HG03565 (cell line): ENCODE measurements around the gene SAMD5.

Experiments
- ATAC-seq: cut with Tn5 transposase; IDR thresholded peaks from one replicate; pipeline ENCODE4 v1.9.1; 2021; ENCODE audit warnings: mild to moderate bottlenecking, moderate library complexity; ENCODE audit not compliant: unreplicated experiment

The SAMD5 gene

DNA sequence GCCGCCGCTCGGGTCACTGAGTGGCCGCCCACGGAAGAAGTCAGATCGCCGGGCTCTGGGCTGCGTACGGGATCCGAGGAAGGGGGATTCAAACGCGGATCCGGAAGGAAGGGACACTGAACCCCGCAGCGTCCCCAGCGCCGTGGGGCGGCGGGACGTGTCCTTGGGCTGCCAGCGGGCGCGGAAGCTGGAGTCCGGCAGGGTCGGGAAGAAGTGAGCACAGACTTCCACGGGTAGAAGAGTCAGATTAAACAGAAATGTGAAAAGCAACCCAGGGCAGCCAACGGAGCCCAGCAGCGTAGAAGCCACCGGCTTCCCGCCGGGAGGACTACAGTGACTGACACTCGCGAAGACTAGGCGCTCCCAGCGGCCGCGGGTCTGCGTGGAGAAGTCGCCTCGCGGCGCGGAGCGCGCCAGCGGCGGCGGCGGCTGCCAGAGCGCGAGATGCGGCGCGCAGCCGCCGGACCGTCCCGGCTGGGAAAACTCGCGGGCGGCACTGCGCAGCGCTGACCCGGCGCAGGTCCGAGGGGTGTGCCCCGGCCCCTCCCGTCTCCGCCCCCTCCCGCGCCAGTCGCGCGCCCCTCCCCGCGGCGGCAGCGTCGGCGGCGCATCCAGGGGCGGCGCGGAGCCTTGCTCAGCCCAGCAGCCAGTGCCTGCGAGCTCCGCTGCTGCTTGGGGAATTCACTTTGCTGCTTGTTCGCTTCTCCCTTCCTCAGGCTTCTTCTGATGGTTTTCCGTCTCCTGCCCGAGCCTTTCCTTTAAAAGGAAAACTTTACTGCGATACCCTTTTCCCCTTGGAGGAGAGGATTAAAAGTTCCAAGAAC lies at the start of gene SAMD5:
TSS of gene SAMD5 (plus strand) at position 649 of the 824 bp plus-strand sequence. CDS start 239 bp downstream, outside the sequence.
- ATAC-seq, result no peak

DNA sequence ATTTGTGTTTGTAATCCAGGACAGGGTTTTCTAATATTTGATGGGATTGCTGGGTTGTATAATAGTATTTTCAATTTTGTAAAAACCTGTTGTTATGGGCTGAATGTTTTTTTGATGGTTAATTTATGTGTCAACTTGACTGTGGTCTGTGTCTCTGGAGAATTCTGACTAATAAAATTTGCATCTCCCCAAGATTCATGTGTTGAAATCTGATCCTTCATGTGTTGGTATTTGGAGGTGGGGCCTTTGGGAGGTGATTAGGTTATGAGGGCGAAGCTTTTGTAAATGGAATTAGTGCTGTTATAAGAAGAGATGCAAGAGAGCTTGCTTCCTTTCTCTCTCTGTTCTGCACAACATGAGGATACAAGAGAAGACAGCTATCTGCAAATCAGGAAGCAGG lies 48.7 kb upstream of the SAMD5 start:
- no peak for ATAC-seq

DNA sequence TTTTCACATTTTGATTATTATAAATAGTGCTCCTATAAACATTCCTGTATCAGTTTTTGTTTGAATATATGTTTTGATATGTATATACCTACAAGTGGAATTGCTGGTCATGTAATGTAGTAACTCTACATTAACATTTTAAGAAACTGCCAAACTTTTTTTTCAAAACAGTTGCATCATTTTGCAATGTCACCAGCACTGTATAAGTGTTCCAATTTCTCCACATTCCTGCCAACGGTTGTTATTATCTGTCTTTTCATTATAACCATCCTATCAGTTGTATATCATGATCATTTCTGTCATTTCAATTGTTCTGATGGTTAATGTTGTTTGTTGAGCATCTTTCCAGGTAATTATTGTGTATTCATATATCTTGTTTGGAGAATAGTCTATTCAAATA lies 44.8 kb upstream of the SAMD5 start:
- ATAC-seq, result no peak

DNA sequence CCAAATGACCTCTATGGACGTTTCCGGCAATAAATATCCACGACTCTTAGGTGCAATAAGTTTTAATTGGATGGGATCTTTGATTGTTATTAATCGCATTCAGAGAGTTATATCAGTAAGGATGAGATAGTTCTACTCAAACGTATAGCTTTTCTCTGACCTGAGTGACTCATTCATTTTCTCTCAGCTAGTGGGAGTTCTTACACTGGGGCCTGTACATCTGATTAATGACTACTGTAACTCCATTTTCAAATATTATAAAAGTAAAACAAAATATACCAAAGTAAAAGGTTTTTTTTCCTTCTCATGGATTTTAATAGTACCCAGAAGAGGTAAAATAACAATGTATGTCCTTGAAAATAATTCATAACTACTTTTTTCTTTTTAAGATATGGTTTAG lies 41.1 kb upstream of the SAMD5 start:
- no peak for ATAC-seq

GRCh38 chr6:147467886-147468285 lies 40.6 kb upstream of the SAMD5 start:
- no peak for ATAC-seq

DNA sequence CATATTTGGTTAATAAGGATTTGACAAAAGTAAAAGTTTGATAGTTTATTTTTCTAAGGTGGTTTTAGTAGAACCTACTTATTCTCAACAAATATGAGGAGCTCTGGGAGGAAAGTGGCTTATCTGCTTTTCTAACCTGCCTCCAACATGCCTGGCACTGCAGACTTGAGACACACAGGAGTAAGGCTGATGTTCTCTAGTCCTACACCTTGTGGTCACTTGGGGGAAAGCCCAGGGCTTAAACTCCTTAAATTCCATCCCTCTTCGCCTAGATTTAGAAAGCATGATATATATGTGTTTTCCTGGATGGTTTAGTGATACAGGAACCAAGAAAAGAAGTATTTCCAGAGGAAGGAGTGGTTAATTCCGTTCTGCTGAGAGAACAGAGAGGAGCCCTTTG lies 39.9 kb upstream of the SAMD5 start:
- ATAC-seq, result no peak

DNA sequence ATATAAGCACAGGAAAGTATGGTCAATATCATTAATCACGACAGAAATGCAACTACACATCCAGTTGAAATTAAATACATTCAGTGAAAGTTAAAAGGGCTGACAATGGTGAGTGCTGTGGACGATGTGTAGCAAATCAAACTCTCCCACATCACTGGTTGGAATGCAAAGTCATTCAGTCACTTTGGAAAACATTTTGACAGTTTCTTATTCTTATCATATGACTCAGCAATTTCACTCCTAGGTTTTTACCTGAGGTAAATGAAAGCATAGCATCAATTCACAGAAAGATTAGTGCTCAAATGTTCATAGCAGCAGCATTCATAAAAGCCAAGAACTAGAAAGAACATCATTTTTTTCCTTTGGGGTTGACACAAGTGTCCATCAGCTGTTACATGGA lies 28.6 kb upstream of the SAMD5 start:
- ATAC-seq, result no peak

GRCh38 chr6:147486683-147487082 lies 21.8 kb upstream of the SAMD5 start:
- no peak for ATAC-seq

- ATAC-seq, result no peak
These were observed 11.0 kb upstream of the SAMD5 start for GRCh38 chr6:147497472-147497871.

GRCh38 chr6:147503587-147503986 lies 4.9 kb upstream of the SAMD5 start:
- no peak for ATAC-seq

GRCh38 chr6:147504848-147505247 lies 3.6 kb upstream of the SAMD5 start:
- no peak for ATAC-seq

- peak; percentile 41 for ATAC-seq
These were observed 1.8 kb upstream of the SAMD5 start for GRCh38 chr6:147506704-147507114.

GRCh38 chr6:147507162-147508041 lies 1.1 kb upstream of the SAMD5 start:
- ATAC-seq, result no peak

DNA sequence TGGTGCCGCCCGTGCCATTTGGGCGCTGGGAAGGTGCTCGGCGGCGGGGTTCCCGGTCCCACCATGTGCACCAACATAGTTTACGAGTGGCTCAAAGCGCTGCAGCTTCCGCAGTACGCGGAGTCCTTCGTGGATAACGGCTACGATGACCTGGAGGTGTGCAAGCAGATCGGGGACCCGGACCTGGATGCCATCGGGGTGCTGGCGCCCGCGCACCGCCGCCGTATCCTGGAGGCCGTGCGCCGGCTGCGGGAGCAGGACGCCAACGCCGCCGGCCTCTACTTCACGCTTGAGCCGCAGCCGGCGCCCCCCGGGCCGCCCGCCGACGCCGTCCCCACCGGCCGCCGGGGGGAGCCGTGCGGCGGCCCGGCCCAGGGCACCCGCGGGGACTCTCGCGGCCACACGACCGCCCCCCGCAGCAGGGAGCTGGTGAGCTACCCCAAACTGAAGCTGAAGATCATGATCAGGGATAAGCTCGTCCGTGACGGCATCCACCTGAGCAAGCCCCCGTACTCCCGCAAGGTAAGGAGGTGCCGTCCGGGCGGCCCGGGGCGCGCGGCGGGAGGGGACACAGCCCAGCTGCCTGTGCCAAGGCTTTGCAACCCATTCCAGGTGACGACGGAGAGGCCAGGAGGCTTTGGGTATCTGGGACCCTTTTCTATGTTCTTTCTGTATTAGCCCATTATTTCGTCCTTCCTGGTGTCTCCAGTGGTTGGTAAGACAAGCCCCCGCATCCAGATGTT lies 547 bp downstream of the SAMD5 start:
- no peak for ATAC-seq

GRCh38 chr6:147509891-147510290 lies 1.4 kb downstream of the SAMD5 start:
- ATAC-seq, result no peak

DNA sequence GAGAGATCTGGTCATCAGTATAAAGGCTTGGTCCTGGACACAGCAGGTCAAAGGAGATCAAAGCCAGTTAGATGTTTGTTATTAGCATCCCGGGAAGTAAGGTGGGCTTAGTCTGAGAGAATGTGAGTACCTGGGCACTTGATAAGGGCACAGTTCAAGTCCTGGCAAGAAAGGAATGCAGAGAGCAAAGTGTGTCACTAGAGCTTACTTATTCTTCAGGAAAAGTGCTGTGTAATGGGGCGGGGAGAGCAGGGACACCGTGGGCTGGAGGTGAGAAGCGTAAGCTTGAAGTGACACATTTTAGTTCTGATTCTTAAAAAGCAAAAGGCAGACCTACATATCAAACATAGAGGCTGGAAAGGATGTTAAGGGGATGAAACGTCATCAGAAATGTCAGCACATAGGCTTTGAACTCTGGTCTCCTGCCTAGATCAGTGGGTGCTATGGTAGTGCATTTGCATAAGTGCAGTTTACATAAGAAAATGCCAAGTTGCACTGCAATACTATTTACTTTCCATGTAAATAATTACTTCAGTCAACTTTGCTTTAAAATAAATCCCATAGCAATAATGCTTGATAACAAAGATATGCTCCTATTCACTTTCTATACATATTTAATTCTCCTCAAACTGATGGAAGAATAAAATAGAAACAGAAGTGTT lies 2.6 kb downstream of the SAMD5 start:
- ATAC-seq, result no peak

- no peak for ATAC-seq
These were observed 6.3 kb downstream of the SAMD5 start for GRCh38 chr6:147514831-147515230.

DNA sequence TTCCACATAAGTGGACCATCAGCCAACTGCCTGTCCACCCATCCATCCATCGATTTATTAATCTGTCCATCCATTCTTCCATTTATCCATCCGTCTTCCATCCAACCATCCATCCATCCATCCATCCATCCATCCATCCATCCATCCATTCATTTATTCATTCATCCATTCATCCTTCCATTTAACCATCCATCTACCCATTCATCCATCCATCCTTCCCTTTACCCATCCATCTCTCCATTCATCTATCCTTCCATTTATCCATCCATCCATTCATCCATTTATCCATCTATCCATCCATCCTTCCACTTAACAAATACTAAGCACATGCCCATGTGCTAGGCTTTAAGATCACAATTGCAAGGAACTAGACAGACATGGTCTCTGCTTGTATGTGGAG lies 6.8 kb downstream of the SAMD5 start:
- no peak for ATAC-seq

DNA sequence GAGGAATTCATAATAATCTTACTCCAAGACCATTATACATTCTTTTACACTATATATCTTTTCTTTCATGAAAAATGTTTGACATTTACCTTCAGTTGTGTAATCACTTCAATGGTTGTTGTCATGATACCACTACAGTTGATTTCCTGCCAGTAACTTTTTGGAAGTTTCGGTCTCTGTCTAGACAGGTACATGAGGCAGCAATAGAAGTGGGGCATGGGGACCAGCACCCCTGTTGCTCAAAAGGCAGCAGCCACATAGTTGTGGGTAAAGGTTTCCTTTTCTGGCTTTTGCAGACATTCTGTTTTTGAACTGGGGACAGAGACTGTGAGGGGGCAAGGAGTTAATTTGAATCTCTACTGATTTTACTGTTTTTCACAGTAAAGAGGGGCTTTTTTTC lies 14.1 kb downstream of the SAMD5 start:
- ATAC-seq, result no peak

DNA sequence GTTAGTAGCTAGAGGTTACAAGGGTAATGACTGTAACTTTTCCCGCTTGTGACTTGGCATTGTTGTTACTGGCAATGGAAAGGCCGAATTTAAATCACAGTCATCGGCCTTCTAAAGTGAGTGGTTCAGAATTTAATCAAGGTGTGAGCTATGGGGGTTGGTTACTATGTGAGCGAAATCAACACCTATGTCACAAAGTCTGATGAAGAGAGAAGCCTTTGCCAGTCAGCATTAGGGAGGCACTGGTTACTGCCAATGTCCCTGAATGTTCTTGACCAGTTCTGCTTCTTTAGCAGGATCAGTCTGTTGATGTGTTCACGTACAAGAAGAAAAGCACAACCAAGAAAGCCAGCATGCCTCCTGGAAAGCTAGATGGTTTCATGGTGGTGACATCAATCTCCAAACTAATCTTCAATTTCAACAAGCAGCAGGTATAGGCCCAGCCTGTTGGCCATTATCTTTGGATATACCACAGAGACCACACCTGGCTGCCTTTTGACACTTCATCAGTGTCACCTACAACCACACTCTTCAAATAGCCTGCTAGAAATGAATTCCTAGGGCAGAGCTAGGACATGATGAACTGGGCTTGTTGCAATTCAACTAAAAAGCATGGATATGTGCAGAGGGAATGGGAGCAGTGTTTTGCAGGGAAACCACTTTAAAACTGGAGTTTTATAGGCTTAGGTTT lies 17.2 kb downstream of the SAMD5 start:
- ATAC-seq, result no peak
